HEK293 (cell line): ENCODE measurements around the gene VARS1.

Experiments
- CTCF ChIP-seq: fragments of 450-650 bp; formaldehyde crosslinking; IDR thresholded peaks from 2 replicates; pipeline ENCODE4 v1.5.1; 2016; ENCODE audit warnings: missing biosample characterization, missing genetic modification characterization
- IKZF3 ChIP-seq: fragments of 450-650 bp; IDR thresholded peaks from 2 replicates; pipeline ENCODE4 v1.5.0; 2018; ENCODE audit warnings: missing biosample characterization, mild to moderate bottlenecking, missing genetic modification characterization, moderate library complexity
- KLF16 ChIP-seq: fragments of 450-650 bp; formaldehyde crosslinking; IDR thresholded peaks from 2 replicates; pipeline ENCODE4 v1.5.1; 2017; ENCODE audit warnings: missing biosample characterization, missing genetic modification characterization
- KLF7 ChIP-seq: fragments of 450-650 bp; formaldehyde crosslinking; IDR thresholded peaks from 2 replicates; pipeline ENCODE4 v1.5.1; 2016; ENCODE audit warnings: missing biosample characterization, missing genetic modification characterization, borderline replicate concordance
- PRDM4 ChIP-seq: fragments of 450-650 bp; formaldehyde crosslinking; IDR thresholded peaks from 2 replicates; pipeline ENCODE4 v1.5.1; 2017; ENCODE audit warnings: missing biosample characterization, missing genetic modification characterization
- SALL2 ChIP-seq: fragments of 450-650 bp; formaldehyde crosslinking; IDR thresholded peaks from 2 replicates; pipeline ENCODE4 v1.5.0; 2017; ENCODE audit warnings: missing biosample characterization, mild to moderate bottlenecking, missing genetic modification characterization, borderline replicate concordance
- SP7 ChIP-seq: fragments of 450-650 bp; formaldehyde crosslinking; IDR thresholded peaks from 2 replicates; pipeline ENCODE4 v1.5.1; 2016; ENCODE audit warnings: missing biosample characterization, missing genetic modification characterization
- YY2 ChIP-seq: fragments of 450-650 bp; formaldehyde crosslinking; IDR thresholded peaks from 2 replicates; pipeline ENCODE4 v1.5.1; 2016; ENCODE audit warnings: missing biosample characterization, missing genetic modification characterization
- ZBTB20 ChIP-seq: fragments of 450-650 bp; formaldehyde crosslinking; IDR thresholded peaks from 2 replicates; pipeline ENCODE4 v1.5.1; 2016; ENCODE audit warnings: missing biosample characterization, missing genetic modification characterization
- ZBTB26 ChIP-seq: fragments of 450-650 bp; formaldehyde crosslinking; optimal IDR thresholded peaks from 2 replicates; pipeline ENCODE3; 2016; ENCODE audit warnings: missing biosample characterization, mild to moderate bottlenecking, missing genetic modification characterization
- ZBTB48 ChIP-seq: fragments of 450-650 bp; formaldehyde crosslinking; IDR thresholded peaks from 2 replicates; pipeline ENCODE4 v1.5.1; 2016; ENCODE audit warnings: missing biosample characterization, missing genetic modification characterization
- ZNF24 ChIP-seq: fragments of 450-650 bp; formaldehyde crosslinking; IDR thresholded peaks from 2 replicates; pipeline ENCODE4 v1.5.1; 2016; ENCODE audit warnings: missing biosample characterization, missing genetic modification characterization
- ZNF266 ChIP-seq: fragments of 450-650 bp; formaldehyde crosslinking; IDR thresholded peaks from 2 replicates; pipeline ENCODE4 v1.5.1; 2016; ENCODE audit warnings: missing biosample characterization, missing genetic modification characterization, low read depth
- ZNF280C ChIP-seq: fragments of 450-650 bp; formaldehyde crosslinking; IDR thresholded peaks from 2 replicates; pipeline ENCODE4 v1.5.1; 2016; ENCODE audit warnings: missing biosample characterization, missing genetic modification characterization
- ZNF335 ChIP-seq: fragments of 450-650 bp; formaldehyde crosslinking; conservative IDR thresholded peaks from 2 replicates; pipeline ENCODE4 v1.5.1; 2016; ENCODE audit warnings: missing biosample characterization, missing genetic modification characterization
- ZNF362 ChIP-seq: fragments of 450-650 bp; formaldehyde crosslinking; IDR thresholded peaks from 2 replicates; pipeline ENCODE4 v1.5.1; 2016; ENCODE audit warnings: missing biosample characterization, missing genetic modification characterization
- ZNF473 ChIP-seq: fragments of 450-650 bp; formaldehyde crosslinking; IDR thresholded peaks from 2 replicates; pipeline ENCODE4 v1.5.1; 2017; ENCODE audit warnings: missing biosample characterization, missing genetic modification characterization
- ZNF510 ChIP-seq: fragments of 450-650 bp; formaldehyde crosslinking; IDR thresholded peaks from 2 replicates; pipeline ENCODE4 v1.5.1; 2018; ENCODE audit warnings: mild to moderate bottlenecking, missing genetic modification characterization, missing biosample characterization; ENCODE audit not compliant: insufficient replicate concordance
- ZNF514 ChIP-seq: fragments of 450-650 bp; formaldehyde crosslinking; IDR thresholded peaks from 2 replicates; pipeline ENCODE4 v1.5.1; 2016; ENCODE audit warnings: missing biosample characterization, missing genetic modification characterization
- ZNF560 ChIP-seq: fragments of 450-650 bp; formaldehyde crosslinking; IDR thresholded peaks from 2 replicates; pipeline ENCODE4 v1.5.1; 2017; ENCODE audit warnings: missing biosample characterization, missing genetic modification characterization, borderline replicate concordance
- ZNF701 ChIP-seq: fragments of 450-650 bp; formaldehyde crosslinking; IDR thresholded peaks from 2 replicates; pipeline ENCODE4 v1.5.1; 2016; ENCODE audit warnings: missing biosample characterization, missing genetic modification characterization
- ZNF707 ChIP-seq: fragments of 450-650 bp; formaldehyde crosslinking; IDR thresholded peaks from 2 replicates; pipeline ENCODE4 v1.5.1; 2016; ENCODE audit warnings: missing biosample characterization, missing genetic modification characterization
- ZNF830 ChIP-seq: fragments of 450-650 bp; IDR thresholded peaks from 2 replicates; pipeline ENCODE4 v1.5.0; 2018; ENCODE audit warnings: missing biosample characterization, missing genetic modification characterization, low read depth, mild to moderate bottlenecking, moderate library complexity
- ZSCAN18 ChIP-seq: fragments of 450-650 bp; formaldehyde crosslinking; IDR thresholded peaks from 2 replicates; pipeline ENCODE4 v1.5.1; 2016; ENCODE audit warnings: missing biosample characterization, missing genetic modification characterization
- ZXDB ChIP-seq: fragments of 450-650 bp; formaldehyde crosslinking; IDR thresholded peaks from 2 replicates; pipeline ENCODE4 v1.5.1; 2016; ENCODE audit warnings: missing biosample characterization, missing genetic modification characterization
- TF ChIP-seq, protein P1 (sequence below): fragments of 450-650 bp; formaldehyde crosslinking; IDR thresholded peaks from 2 replicates; pipeline ENCODE4 v1.5.1; 2017; ENCODE audit warnings: missing biosample characterization, missing genetic modification characterization

VARS1 gene

DNA sequence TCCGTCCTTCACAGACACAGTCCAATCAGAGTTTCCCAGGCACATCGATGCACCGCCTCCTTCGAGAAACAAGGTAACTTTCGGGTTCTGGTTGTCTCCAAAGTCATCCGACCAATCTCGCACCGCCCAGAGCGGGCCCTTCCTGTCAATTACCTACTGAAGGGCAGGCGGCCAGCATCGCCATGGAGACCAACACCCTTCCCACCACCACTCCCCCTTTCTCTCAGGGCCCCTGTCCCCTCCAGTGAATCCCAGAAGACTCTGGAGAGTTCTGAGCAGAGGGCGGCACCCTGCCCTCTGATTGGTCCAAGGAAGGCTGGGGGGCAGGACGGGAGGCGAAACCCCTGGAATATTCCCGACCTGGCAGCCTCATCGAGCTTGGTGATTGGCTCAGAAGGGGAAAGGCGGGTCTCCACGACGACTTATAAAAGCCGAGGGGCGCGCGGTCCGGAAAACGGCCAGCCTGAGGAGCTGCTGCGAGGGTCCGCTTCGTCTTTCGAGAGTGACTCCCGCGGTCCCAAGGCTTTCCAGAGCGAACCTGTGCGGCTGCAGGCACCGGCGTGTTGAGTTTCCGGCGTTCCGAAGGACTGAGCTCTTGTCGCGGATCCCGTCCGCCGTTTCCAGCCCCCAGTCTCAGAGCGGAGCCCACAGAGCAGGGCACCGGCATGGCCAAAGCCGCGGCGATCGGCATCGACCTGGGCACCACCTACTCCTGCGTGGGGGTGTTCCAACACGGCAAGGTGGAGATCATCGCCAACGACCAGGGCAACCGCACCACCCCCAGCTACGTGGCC, 31.9 kb upstream of the VARS1 start, which contains the start of gene HSPA1B (continued):
- TF ChIP-seq SALL2 (tag by site-specific recombination) (no peak), ZNF362 (tag by site-specific recombination) (no peak), KLF7 (tag by site-specific recombination) (0 out of 2 replicates have a peak, but pooled peaks have one; percentile 45), ZNF24 (tag by site-specific recombination) (peak; percentile 63; the same call in 1 of the 2 replicates), PRDM4 (peak; percentile 53; the same call in 1 of the 2 replicates), YY2 (tag by site-specific recombination) (peak; percentile 55; the same call in 1 of the 2 replicates), ZNF266 (tag by site-specific recombination) (0 out of 2 replicates have a peak, but pooled peaks have one; percentile 10), ZNF707 (no peak), KLF16 (tag by site-specific recombination) (no peak), ZNF335 (no peak), ZBTB20 (tag by site-specific recombination) (no peak), ZBTB26 (tag by site-specific recombination) (peak; percentile 61), ZNF280C (tag by site-specific recombination) (no peak), ZSCAN18 (tag by site-specific recombination) (no peak), ZNF830 (tag by site-specific recombination) (no peak), ZNF473 (tag by site-specific recombination) (no peak), ZNF514 (tag by site-specific recombination) (no peak), ZBTB48 (no peak), ZNF510 (tag by site-specific recombination) (no peak), ZXDB (tag by site-specific recombination) (peak; percentile 56), ZNF560 (tag by site-specific recombination) (no peak), CTCF (tag by site-specific recombination) (peak; percentile 35; the same call in 1 of the 2 replicates), IKZF3 (tag by site-specific recombination) (peak; percentile 100), ZNF701 (no peak), SP7 (tag by site-specific recombination) (peak; percentile 44)
- TF ChIP-seq, protein P1, sequence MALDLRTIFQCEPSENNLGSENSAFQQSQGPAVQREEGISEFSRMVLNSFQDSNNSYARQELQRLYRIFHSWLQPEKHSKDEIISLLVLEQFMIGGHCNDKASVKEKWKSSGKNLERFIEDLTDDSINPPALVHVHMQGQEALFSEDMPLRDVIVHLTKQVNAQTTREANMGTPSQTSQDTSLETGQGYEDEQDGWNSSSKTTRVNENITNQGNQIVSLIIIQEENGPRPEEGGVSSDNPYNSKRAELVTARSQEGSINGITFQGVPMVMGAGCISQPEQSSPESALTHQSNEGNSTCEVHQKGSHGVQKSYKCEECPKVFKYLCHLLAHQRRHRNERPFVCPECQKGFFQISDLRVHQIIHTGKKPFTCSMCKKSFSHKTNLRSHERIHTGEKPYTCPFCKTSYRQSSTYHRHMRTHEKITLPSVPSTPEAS (tag by site-specific recombination) = no peak
